DMS79 treated with DMSO at 0.1 percent for 48 hours (cell line): ENCODE data around the gene CALD1.

ENCODE experiments used
- DNase-seq: peaks from one replicate; lab custom pipeline; 2025; lab: John Stamatoyannopoulos, UW

CALD1 gene

GRCh38 chr7:135001390-135002165 is 222.1 kb downstream of the CALD1 start:
- DNase-seq = no peak

- DNase-seq = no peak
Measured at GRCh38 chr7:135012229-135012628, 232.8 kb downstream of the CALD1 start.
